B cell (primary cell): ENCODE results near the gene PSMB2. TPM values are rescaled to one million over a fixed set of nuclear protein-coding genes. Genes with fewer than 3 reads are reported as not detected.
A peak's percentile ranks its signal among the peaks of the same experiment; 100 is the strongest.

Experiments
- ATAC-seq: fragments of 200-7000 bp; cut with Tn5 transposase; one replicate; pipeline ENCODE4 v1.10.0; 2021; ENCODE audit warnings: low read depth, mild to moderate bottlenecking, moderate number of reproducible peaks, moderate library complexity
- CTCF ChIA-PET: fragments of 350-600 bp; sonication (Branson Sonifier 250); formaldehyde crosslinking; loops from one replicate; lab custom pipeline; 2021; ENCODE audit warnings: antibody characterized with exemption, inconsistent platforms; lab: Charles Lee
- POLR2A ChIA-PET: fragments of 350-600 bp; sonication (Branson Sonifier 250); formaldehyde crosslinking; loops from one replicate; lab custom pipeline; 2021; ENCODE audit warnings: antibody characterized with exemption; lab: Charles Lee
- DNase-seq: peaks from one replicate; pipeline ENCODE4 v3.0.0; 2013
- H2AFZ ChIP-seq: 2 replicates; pipeline ENCODE4 v1.6.1; 2012; ENCODE audit warnings: mild to moderate bottlenecking, low read depth, low read length; ENCODE audit not compliant: insufficient read depth, poor library complexity, severe bottlenecking
- H3K27ac ChIP-seq, 2 donors: 1 replicate in 1 of 2; 2 replicates in 1 of 2; pipeline ENCODE4 v1.5.1; 2012 to 2013; ENCODE audit warnings: low read length in 2 of 2, mild to moderate bottlenecking in 2 of 2, moderate library complexity in 1 of 2
- H3K27me3 ChIP-seq, 4 experiments: fragments of 200-600 bp in 1 of 4; sonication (generic) in 1 of 4; replicated peaks in 1 of 4; 1 replicate in 2 of 4; 2 replicates in 2 of 4; pipeline versions ENCODE4 v1.6.1 to v1.7.0; 2013 to 2016; ENCODE audit warnings: low read length in 3 of 4, mild to moderate bottlenecking in 2 of 4, mixed read lengths in 1 of 4, moderate library complexity in 1 of 4; ENCODE audit not compliant: insufficient read depth in 4 of 4, control insufficient read depth in 3 of 4; ENCODE audit errors: control extremely low read depth in 1 of 4
- H3K36me3 ChIP-seq, 2 experiments: replicated peaks in 1 of 2; 1 replicate in 1 of 2; 2 replicates in 1 of 2; pipeline versions ENCODE4 v1.6.1 to v1.7.1; 2013; ENCODE audit warnings: low read length in 1 of 2; ENCODE audit not compliant: insufficient read depth in 2 of 2, control insufficient read depth in 1 of 2; ENCODE audit errors: control extremely low read depth in 1 of 2, extremely low read depth in 1 of 2
- H3K4me1 ChIP-seq, 2 donors: fragments of 200-600 bp in 1 of 2; sonication (generic) in 1 of 2; 1 replicate in 1 of 2; 2 replicates in 1 of 2; pipeline versions ENCODE4 v1.5.1 to v1.6.1; 2013 to 2017; ENCODE audit warnings: low read length in 2 of 2; ENCODE audit not compliant: control insufficient read depth in 2 of 2, insufficient read depth in 2 of 2
- H3K4me2 ChIP-seq: replicated peaks from 2 replicates; pipeline ENCODE3; 2012; ENCODE audit warnings: mild to moderate bottlenecking, low read depth, low read length; ENCODE audit not compliant: poor library complexity, severe bottlenecking
- H3K4me3 ChIP-seq, 5 experiments: fragments of 200-600 bp in 1 of 5; sonication (generic) in 1 of 5; 1 replicate in 3 of 5; 2 replicates in 2 of 5; pipeline versions ENCODE4 v1.5.1 to v1.7.0; 2011 to 2016; ENCODE audit warnings: low read length in 4 of 5, mild to moderate bottlenecking in 4 of 5, low read depth in 2 of 5, control low read depth in 1 of 5, moderate library complexity in 1 of 5; ENCODE audit not compliant: insufficient read depth in 1 of 5; ENCODE audit errors: control extremely low read depth in 1 of 5, extremely low read depth in 1 of 5
- H3K79me2 ChIP-seq: fragments of 200-600 bp; sonication (generic); one replicate; pipeline ENCODE4 v1.6.0; 2016; ENCODE audit warnings: low read length; ENCODE audit not compliant: control insufficient read depth, insufficient read depth
- H3K9ac ChIP-seq: fragments of 200-600 bp; sonication (generic); 2 replicates; pipeline ENCODE4 v1.6.1; 2017; ENCODE audit warnings: mild to moderate bottlenecking, low read length, moderate library complexity
- H3K9me3 ChIP-seq, 3 donors: one replicate each; pipeline versions ENCODE4 v1.6.1 to v1.7.1; 2013; ENCODE audit warnings: low read length in 2 of 3; ENCODE audit not compliant: control insufficient read depth in 2 of 3, insufficient read depth in 1 of 3; ENCODE audit errors: control extremely low read depth in 1 of 3
- H4K20me1 ChIP-seq: 2 replicates; pipeline ENCODE4 v1.6.0; 2012; ENCODE audit warnings: mild to moderate bottlenecking, low read length; ENCODE audit not compliant: insufficient read depth, control insufficient read depth, poor library complexity, severe bottlenecking
- H3K27ac Mint-ChIP-seq: one replicate; pipeline ENCODE4 v1.8.0; 2021; ENCODE audit warnings: mixed read lengths
- H3K27me3 Mint-ChIP-seq: one replicate; pipeline ENCODE4 v1.8.0; 2021; ENCODE audit warnings: mixed read lengths
- H3K4me1 Mint-ChIP-seq: one replicate; pipeline ENCODE4 v1.8.0; 2021; ENCODE audit warnings: mixed read lengths
- H3K4me3 Mint-ChIP-seq: one replicate; pipeline ENCODE4 v1.8.0; 2021; ENCODE audit warnings: mixed read lengths
- H3K9me3 Mint-ChIP-seq: one replicate; pipeline ENCODE4 v1.8.0; 2022; ENCODE audit warnings: mixed read lengths; ENCODE audit not compliant: insufficient read depth
- EZH2 ChIP-seq: IDR thresholded peaks from 2 replicates; pipeline ENCODE4 v1.6.1; 2012; ENCODE audit warnings: borderline replicate concordance, low read depth, mild to moderate bottlenecking, moderate library complexity, low read length; ENCODE audit not compliant: insufficient read depth, poor library complexity, severe bottlenecking
- WGBS: methylation state at CpG from one replicate; pipeline ENCODE4 v1.1.5; 2013; ENCODE audit warnings: missing lambda C conversion rate; ENCODE audit not compliant: insufficient coverage; 5-methylcytosine and 5-hydroxymethylcytosine counted together
- intact Hi-C: fragments of 100-400 bp; cut with micrococcal nuclease; formaldehyde crosslinking; loops from one replicate; pipeline ENCODE4 v1.10.0; 2022
- polyA plus RNA-seq: library from polyadenylated mRNA; depleted of rRNA; stranded (reverse); fragments of >200 nt; gene quantifications from 2 replicates; pipeline ENCODE4 v1.2.3, GENCODE V29; 2012
- total RNA-seq, 2 donors: library from RNA; stranded (reverse); fragments of 120-200 nt in 1 of 2; gene quantifications; 1 replicate in 1 of 2; 2 replicates in 1 of 2; pipeline versions ENCODE4 v1.2.3 to v1.2.4, GENCODE V29; 2013 to 2022
- TF ChIP-seq, protein P1 (sequence below): fragments of 200-600 bp; IDR thresholded peaks from one replicate; pipeline ENCODE4 v1.8.0; 2022; ENCODE audit warnings: antibody characterized with exemption, mild to moderate bottlenecking

The PSMB2 gene
- total and polyA plus RNA-seq, 2 donors (not counting 1 experiment from before 2014, with no cell fraction given): 20.5 to 26.2 TPM

DNA sequence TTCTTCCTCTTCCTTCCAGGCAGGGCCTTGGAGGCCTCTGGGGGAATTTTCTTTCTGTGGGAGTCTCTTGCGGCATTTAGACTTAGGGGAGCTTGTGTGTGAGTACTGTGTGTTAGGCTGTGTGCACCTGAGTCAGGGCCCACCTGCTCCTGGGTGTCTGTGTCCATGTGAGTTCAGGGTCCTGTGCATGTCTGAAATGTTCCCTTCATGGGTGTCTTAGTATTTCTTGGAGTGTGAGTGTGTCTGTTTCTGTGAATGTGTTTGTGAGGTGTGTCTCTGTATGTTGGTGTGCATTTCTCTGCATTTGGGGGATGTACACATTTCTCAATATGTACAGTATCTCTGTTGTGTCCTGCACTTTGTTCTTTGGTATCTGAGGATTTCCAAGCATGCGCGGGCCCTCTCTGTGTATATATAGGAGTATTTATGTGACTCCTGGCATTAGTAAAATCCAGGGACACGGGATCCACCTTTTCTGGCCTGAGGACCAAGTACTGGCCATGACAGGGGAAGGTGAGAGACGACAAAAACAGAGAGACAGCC is 65.8 kb downstream of the PSMB2 start:
- TF ChIP-seq, protein P1, sequence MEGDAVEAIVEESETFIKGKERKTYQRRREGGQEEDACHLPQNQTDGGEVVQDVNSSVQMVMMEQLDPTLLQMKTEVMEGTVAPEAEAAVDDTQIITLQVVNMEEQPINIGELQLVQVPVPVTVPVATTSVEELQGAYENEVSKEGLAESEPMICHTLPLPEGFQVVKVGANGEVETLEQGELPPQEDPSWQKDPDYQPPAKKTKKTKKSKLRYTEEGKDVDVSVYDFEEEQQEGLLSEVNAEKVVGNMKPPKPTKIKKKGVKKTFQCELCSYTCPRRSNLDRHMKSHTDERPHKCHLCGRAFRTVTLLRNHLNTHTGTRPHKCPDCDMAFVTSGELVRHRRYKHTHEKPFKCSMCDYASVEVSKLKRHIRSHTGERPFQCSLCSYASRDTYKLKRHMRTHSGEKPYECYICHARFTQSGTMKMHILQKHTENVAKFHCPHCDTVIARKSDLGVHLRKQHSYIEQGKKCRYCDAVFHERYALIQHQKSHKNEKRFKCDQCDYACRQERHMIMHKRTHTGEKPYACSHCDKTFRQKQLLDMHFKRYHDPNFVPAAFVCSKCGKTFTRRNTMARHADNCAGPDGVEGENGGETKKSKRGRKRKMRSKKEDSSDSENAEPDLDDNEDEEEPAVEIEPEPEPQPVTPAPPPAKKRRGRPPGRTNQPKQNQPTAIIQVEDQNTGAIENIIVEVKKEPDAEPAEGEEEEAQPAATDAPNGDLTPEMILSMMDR: no peak
- TF ChIP-seq EZH2: no peak
- intact Hi-C loops: loop anchor here (5.0 kb wide), 1 partner anchor 67 kb away; the partner anchor contains the start of gene PSMB2
- no peak for DNase-seq
- Histone ChIP-seq H3K27me3 (peaks cover 0 to 21% (median 6%) of the 10 kb centered on the region in 4 experiments), H3K9ac (no peak overlapping the region), H3K27ac (no peak overlapping the region), H3K79me2 (no peaks in the 10 kb centered on the region), H3K4me2 (no peak overlapping the region), H2AFZ (no peak overlapping the region), H3K4me1 (peaks cover 21 to 36% of the 10 kb centered on the region in 2 donors), H3K4me3 (no peak overlapping the region), H3K36me3 (no peaks in the 10 kb centered on the region), H3K9me3 (peaks cover 0 to 7% (median 0%) of the 10 kb centered on the region in 3 donors), H4K20me1 (no peaks in the 10 kb centered on the region)
- H3K27me3 Mint-ChIP-seq: peaks cover 26% of the 10 kb centered on the region
- peaks cover 36% of the 10 kb centered on the region for H3K4me1 Mint-ChIP-seq
- 90% methylated on average over 4 of the region's 5 CpGs for WGBS
- no peaks in the 10 kb centered on the region for H3K9me3 Mint-ChIP-seq
- H3K4me3 Mint-ChIP-seq: peak overlapping the region; percentile 90
- ChIA-PET POLR2A (no interaction called here), CTCF (no interaction called here)
- no peak for ATAC-seq
- no peak overlapping the region for H3K27ac Mint-ChIP-seq

DNA sequence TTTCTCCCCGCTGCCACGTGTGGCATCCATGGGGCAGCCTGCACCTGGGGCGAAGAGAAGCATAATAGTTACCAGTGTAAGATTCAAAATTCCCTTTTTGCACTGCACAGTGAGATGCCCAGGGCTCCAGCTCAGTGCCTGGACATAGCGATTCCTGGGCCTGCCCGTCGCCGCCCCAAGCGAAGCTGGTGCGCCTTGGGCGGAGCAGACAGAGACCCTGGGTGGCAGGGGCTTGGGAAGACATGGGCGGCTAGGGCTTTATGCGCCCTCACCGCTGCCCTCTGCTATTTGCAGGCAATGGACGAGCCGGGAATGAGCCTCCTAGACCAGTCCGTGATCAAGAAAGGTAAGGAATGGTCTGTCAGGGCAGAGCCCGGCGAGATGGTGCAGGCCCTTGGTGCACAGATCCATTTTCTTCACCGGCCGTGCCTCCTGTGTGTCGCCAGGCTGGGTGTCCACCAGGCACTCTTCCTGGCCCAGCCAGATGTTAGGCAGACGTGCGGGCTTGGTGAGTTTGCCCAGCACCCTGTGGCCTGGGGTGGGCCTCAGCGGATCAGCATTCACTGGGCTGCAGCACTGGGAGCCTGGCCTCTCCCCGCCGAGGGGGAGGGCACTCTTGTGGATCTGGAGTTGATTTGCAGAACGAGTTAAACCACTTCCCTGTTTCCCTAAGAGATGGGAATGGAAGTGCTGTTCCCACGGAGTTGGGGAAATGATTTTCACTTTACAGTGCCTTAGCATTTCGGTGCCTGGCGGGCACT is 66.5 kb downstream of the PSMB2 start:
- H3K9ac ChIP-seq: no peak overlapping the region
- 95% methylated on average over 28 of the region's 30 CpGs for WGBS
- H3K4me1 Mint-ChIP-seq: peaks cover 35% of the 10 kb centered on the region
- ATAC-seq: no peak
- H3K9me3 ChIP-seq: peaks cover 0 to 7% (median 0%) of the 10 kb centered on the region in 3 donors
- no peak overlapping the region for H2AFZ ChIP-seq
- H3K4me3 ChIP-seq: no peak overlapping the region
- intact Hi-C loops: loop anchor here (5.0 kb wide), 1 partner anchor 67 kb away; the partner anchor contains the start of gene PSMB2
- H3K27ac ChIP-seq: no peak overlapping the region
- no peak overlapping the region for H3K27ac Mint-ChIP-seq
- POLR2A ChIA-PET: no interaction called here
- peak overlapping the region; percentile 90 for H3K4me3 Mint-ChIP-seq
- CTCF ChIA-PET: interaction anchor here (0.8 kb wide), 1 partner anchor 10 kb away, joined by 3 read pairs; no protein-coding TSS in a partner anchor
- TF ChIP-seq, protein P1: no peak
- no peak for TF ChIP-seq EZH2
- H3K4me2 ChIP-seq: no peak overlapping the region
- H3K27me3 Mint-ChIP-seq: peaks cover 26% of the 10 kb centered on the region
- H3K79me2 ChIP-seq: no peaks in the 10 kb centered on the region
- H4K20me1 ChIP-seq: no peaks in the 10 kb centered on the region
- H3K27me3 ChIP-seq: peaks cover 0 to 21% (median 6%) of the 10 kb centered on the region in 4 experiments
- H3K36me3 ChIP-seq: no peaks in the 10 kb centered on the region
- H3K4me1 ChIP-seq: peaks cover 21 to 36% of the 10 kb centered on the region in 2 donors
- no peak for DNase-seq
- no peaks in the 10 kb centered on the region for H3K9me3 Mint-ChIP-seq
